ENCODE data around the gene FAM131A.

FAM131A gene

GRCh38 chr3:184379358-184380184 lies 42.2 kb downstream of the FAM131A start, which contains the start of gene CHRD:
Gene CHRD, plus strand, starts transcription at chr3:184380054. Its CDS starts 265 bp downstream, at chr3:184380319.
- DNase-seq, result no peak

GRCh38 chr3:184380185-184380626 lies 42.8 kb downstream of the FAM131A start:
- peak; percentile 26 to 66 (median 46) for DNase-seq

- DNase-seq, result no peak
Measured at GRCh38 chr3:184380627-184381260, 43.3 kb downstream of the FAM131A start.

- DNase-seq, result peak; percentile 72 to 85 (median 82)
Measured at GRCh38 chr3:184381261-184382224, 44.1 kb downstream of the FAM131A start.

GRCh38 chr3:184382326-184383032 lies 45.1 kb downstream of the FAM131A start:
- no peak for DNase-seq

GRCh38 chr3:184383033-184383740 lies 45.8 kb downstream of the FAM131A start:
- no peak for DNase-seq

GRCh38 chr3:184384342-184384741 lies 46.9 kb downstream of the FAM131A start:
- no peak for DNase-seq

- DNase-seq, result no peak
Measured at GRCh38 chr3:184384856-184385422, 47.5 kb downstream of the FAM131A start.

- no peak for DNase-seq
Measured at GRCh38 chr3:184386047-184386806, 48.8 kb downstream of the FAM131A start.

- no peak for DNase-seq
Measured at GRCh38 chr3:184387174-184387714, 49.8 kb downstream of the FAM131A start.

GRCh38 chr3:184388164-184388935 lies 51.0 kb downstream of the FAM131A start:
- no peak for DNase-seq

GRCh38 chr3:184388936-184389230 lies 51.5 kb downstream of the FAM131A start:
- no peak for DNase-seq

GRCh38 chr3:184389384-184389783 lies 52.0 kb downstream of the FAM131A start:
- DNase-seq, result no peak

- DNase-seq, result peak in 2 of 4 experiments; percentile 15 to 38
Measured at GRCh38 chr3:184389935-184390528, 52.6 kb downstream of the FAM131A start.

GRCh38 chr3:184391266-184391665 lies 53.9 kb downstream of the FAM131A start:
- no peak for DNase-seq

- no peak for DNase-seq
Measured at GRCh38 chr3:184395320-184395660, 57.9 kb downstream of the FAM131A start.
